NT2/D1 (cell line): ENCODE measurements around the gene DPP3.

Experiments used
- YY1 ChIP-seq: IDR thresholded peaks from 2 replicates; pipeline ENCODE4 v1.6.1; 2011; ENCODE audit not compliant: insufficient read length, insufficient read depth
- ZNF274 ChIP-seq: IDR thresholded peaks from 2 replicates; pipeline ENCODE4 v1.6.1; 2011; ENCODE audit warnings: mild to moderate bottlenecking, low read depth, low read length

GRCh38 chr11:66488957-66489356 lies 8.7 kb downstream of the DPP3 start:
- no peak for TF ChIP-seq YY1
- TF ChIP-seq ZNF274 = no peak
